ENCODE results near the gene NPVF.

Gene NPVF

DNA sequence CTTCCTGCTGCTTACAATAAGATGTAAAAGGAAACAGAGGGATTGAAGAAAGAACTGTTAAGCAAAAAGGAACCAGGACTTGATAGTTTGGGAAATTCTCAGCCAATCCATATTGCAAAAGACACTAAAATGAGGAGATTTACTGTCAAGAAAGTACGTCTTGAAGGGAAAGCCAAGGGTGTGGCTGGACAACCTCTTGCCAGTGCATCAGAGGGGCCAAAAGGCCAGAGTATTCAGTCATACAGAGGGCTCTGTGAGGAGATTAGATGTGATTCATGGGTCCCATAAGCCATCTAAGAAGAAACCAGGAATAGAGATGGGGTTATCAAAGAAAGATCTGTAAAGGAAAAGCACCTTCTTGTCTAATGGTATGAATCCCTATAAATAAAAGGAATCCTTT, 25.4 kb upstream of the NPVF start:
- no peak overlapping the region for H3K27ac ChIP-seq
- no peaks in the 10 kb centered on the region for H3K9me3 ChIP-seq
- TF ChIP-seq, protein P1, sequence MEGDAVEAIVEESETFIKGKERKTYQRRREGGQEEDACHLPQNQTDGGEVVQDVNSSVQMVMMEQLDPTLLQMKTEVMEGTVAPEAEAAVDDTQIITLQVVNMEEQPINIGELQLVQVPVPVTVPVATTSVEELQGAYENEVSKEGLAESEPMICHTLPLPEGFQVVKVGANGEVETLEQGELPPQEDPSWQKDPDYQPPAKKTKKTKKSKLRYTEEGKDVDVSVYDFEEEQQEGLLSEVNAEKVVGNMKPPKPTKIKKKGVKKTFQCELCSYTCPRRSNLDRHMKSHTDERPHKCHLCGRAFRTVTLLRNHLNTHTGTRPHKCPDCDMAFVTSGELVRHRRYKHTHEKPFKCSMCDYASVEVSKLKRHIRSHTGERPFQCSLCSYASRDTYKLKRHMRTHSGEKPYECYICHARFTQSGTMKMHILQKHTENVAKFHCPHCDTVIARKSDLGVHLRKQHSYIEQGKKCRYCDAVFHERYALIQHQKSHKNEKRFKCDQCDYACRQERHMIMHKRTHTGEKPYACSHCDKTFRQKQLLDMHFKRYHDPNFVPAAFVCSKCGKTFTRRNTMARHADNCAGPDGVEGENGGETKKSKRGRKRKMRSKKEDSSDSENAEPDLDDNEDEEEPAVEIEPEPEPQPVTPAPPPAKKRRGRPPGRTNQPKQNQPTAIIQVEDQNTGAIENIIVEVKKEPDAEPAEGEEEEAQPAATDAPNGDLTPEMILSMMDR (IDR thresholded peaks at IDR 0.05), result no peak
- no peaks in the 10 kb centered on the region for H3K36me3 ChIP-seq
- no peak overlapping the region for H3K4me3 ChIP-seq (ENCODE audit: low read depth in 1 of 2, low read length in 1 of 2)
- peaks cover 7% of the 10 kb centered on the region for H3K27me3 ChIP-seq
- no peaks in the 10 kb centered on the region for H3K4me1 ChIP-seq (ENCODE audit: control insufficient read depth in 1 of 2, insufficient read depth in 1 of 2, low read depth in 1 of 2, low read length in 1 of 2)

DNA sequence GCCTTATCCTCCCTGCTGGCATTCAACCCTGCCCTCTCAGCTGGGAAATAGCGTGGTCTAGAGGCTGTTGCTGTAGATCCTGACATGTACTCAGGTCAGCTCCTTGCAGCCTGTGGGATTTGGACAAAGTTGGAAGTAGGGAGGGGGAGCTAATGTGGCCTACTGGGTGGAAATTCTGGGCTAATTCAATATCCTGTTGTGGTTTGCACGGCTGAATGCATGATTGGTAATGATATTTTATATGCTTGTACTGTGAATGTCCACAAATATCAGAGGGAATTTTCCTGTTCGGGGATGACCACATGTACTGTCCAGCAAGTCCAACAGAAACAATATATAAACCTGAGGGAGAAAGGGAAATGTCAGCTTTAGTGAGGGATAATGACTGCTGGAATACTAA, 22.1 kb upstream of the NPVF start:
- Histone ChIP-seq H3K36me3 (no peaks in the 10 kb centered on the region), H3K27me3 (no peaks in the 10 kb centered on the region), H3K9me3 (no peaks in the 10 kb centered on the region), H3K4me1 (ENCODE audit: control insufficient read depth in 1 of 2, insufficient read depth in 1 of 2, low read depth in 1 of 2, low read length in 1 of 2) (no peaks in the 10 kb centered on the region), H3K4me3 (ENCODE audit: low read depth in 1 of 2, low read length in 1 of 2) (no peak overlapping the region), H3K27ac (no peak overlapping the region)
- TF ChIP-seq, protein P1 (IDR thresholded peaks at IDR 0.05), result no peak

DNA sequence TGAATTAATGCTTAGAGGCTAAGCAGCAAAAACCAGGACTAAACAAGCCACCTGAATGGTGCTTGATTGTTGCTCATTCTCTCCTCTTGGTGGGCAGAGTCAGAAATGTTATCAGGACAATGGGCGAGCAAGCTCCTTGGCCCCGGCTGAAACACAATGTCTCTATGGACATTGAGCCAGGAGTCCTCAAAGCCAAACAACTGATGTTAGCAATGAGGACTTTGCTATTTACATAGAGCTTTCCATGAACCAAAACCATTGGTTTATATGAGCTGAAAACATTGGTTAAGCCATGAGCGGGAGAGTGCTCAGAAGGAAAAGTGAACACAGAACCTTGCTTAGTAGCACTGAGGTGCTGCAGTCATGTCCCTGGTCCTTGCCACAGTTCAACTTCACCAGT, 21.5 kb upstream of the NPVF start:
- H3K9me3 ChIP-seq, result no peaks in the 10 kb centered on the region
- no peaks in the 10 kb centered on the region for H3K4me1 ChIP-seq (ENCODE audit: control insufficient read depth in 1 of 2, insufficient read depth in 1 of 2, low read depth in 1 of 2, low read length in 1 of 2)
- no peak overlapping the region for H3K4me3 ChIP-seq (ENCODE audit: low read depth in 1 of 2, low read length in 1 of 2)
- H3K27ac ChIP-seq, result no peak overlapping the region
- H3K27me3 ChIP-seq, result no peaks in the 10 kb centered on the region
- TF ChIP-seq, protein P1 (IDR thresholded peaks at IDR 0.05), result no peak
- H3K36me3 ChIP-seq, result no peaks in the 10 kb centered on the region

DNA sequence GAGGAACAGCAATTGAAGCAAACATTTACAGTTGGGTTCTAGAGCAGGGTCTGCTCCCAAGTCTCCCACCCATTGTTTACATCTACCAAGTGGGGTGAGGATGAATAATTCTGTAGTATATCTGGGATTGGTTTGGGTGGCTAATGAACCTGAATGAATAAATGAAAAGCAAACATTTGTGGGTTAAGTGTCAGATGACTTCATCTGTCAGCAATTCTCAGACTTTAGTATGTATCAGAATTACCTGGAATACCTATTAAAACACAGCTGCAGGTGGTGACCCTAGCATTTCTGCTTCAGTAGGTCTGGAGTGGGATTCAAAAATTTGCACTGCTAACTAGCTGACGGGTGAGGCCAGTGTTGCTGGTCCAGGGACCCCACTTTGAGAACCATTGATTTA, 18.0 kb upstream of the NPVF start:
- Histone ChIP-seq H3K36me3 (no peaks in the 10 kb centered on the region), H3K9me3 (no peaks in the 10 kb centered on the region), H3K4me3 (ENCODE audit: low read depth in 1 of 2, low read length in 1 of 2) (no peak overlapping the region), H3K27me3 (peaks cover 9% of the 10 kb centered on the region), H3K4me1 (ENCODE audit: control insufficient read depth in 1 of 2, insufficient read depth in 1 of 2, low read depth in 1 of 2, low read length in 1 of 2) (no peaks in the 10 kb centered on the region), H3K27ac (no peak overlapping the region)
- TF ChIP-seq, protein P1 (IDR thresholded peaks at IDR 0.05), result no peak

DNA sequence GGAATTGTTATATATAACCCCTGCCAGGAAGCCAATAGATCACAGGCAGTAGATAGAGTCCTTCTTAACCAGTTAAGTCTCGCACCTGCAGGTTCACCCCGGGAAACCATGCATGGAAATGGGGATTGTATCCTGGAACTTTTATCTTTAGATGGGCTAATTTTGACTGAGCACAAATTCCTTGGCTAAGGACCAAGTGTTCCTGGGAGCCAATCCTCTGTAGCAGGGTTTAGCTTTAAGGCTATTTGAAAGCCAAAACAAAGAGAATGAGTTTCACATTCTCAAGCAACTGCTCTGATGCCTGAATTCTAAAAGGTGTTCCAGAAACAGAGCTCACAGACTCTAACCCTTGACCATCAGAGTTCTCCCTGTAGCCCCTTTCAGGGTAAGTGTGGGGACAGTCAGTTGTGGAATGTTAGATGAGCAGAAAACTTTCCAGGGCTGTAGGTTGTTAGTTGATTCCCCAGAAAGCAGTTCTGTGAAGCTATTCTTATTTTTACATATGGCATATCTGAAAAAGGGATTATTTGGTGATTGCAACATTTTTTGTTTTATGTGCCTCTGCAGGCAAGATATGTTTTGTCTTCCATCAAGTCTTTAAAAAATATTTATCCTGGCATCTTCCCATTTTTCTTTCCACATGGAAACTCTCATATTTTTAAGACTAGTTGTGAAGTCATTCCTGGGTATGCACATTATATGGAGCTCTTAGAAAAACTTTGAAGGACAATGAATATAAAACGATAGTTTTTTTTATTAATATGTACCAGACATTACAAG, 16.2 kb upstream of the NPVF start:
- TF ChIP-seq, protein P1 (IDR thresholded peaks at IDR 0.05), result no peak

More for the DNA sequence above, 16.2 kb upstream of the NPVF start:
- Histone ChIP-seq H3K27me3 (peaks cover 9% of the 10 kb centered on the region), H3K36me3 (no peaks in the 10 kb centered on the region), H3K4me1 (ENCODE audit: control insufficient read depth in 1 of 2, insufficient read depth in 1 of 2, low read depth in 1 of 2, low read length in 1 of 2) (no peaks in the 10 kb centered on the region), H3K9me3 (no peaks in the 10 kb centered on the region), H3K27ac (no peak overlapping the region), H3K4me3 (ENCODE audit: low read depth in 1 of 2, low read length in 1 of 2) (no peak overlapping the region)
